Fibroblast of gingiva (primary cell): ENCODE data around the gene PLBD1.

ENCODE experiments used
- DNase-seq: peaks from one replicate; pipeline ENCODE4 v3.0.0-alpha.2; 2011; ENCODE audit warnings: low read depth

The PLBD1 gene

DNA sequence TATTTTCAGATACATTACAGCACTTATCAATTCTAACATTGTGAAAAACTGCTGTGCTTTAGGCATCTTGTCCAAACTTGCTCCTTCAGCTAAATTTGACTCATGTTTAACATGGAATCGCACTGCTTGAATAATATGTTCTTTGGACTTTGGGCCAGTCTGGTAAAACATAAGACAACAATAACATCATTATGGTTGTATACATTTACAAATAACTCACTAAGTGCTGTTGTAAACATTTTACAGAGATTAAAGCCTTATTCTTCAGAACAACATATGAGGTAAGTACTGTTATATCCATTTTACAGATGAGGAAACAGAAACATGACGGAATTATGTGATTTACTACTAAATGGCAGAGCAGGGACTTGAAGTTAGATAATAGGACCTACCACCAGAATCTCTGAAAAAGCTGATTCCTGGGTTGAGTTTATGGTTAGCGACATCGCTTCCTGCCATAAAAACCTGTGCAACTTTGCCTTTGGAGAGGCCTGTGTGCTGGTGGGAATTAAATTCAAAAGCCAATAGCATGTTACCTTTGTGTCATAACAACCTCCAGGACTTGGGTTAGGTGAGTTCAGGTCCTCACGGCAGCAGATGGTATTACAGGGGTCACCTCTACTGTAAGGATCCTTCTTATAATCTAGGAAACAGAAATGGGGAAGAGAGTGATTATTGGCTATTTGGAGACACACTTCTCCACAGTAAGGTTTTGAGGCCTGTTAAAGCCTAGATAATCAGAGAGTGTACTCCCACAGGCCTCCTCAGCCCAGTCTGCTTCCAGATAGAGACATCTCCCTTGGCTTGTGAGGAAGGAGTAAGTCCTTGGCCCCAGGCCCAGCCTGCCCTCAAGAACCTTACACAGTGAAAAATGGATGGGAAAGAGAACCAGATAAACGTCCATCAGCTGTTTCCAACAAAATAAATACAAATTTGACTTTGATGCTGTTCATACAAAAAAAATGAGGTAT is 61.8 kb downstream of the PLBD1 start:
- no peak for DNase-seq

DNA sequence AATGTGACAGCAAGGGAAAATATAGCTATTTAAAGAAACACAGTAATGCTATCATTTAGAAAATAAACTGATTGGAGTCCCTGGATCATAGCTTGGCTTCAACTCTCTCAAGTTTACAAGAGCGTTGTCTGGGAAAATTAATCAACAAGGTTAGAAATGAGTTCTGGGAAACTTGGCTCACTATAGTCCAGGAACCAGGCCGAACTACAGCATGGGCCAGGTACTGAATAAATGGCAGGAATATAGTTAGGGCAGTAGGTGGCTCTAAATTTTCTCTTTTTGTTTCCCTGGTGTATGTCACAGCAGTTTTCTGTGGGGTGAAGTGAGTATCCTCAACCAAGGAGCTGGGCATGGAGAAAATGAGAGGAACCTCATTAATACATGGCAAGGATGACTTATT is 72.4 kb downstream of the PLBD1 start:
- DNase-seq: no peak

DNA sequence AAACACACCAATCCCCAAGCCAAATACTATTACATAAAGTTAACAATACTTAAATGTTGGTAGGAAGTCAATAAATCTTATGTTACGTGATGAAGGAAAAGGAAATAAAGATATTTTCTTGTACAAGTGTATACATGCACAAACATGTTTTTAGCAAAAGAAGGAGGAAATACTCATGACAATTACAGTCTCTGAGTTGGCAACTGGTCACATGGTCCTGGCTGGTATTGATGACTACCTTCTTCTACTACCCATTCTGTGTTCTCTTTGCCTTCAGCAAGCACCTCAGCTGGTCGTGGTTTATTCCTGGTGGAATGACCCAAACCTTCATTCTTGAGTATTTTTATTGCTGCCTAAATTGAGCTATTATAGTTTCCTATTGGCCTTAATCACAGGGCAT is 84.8 kb downstream of the PLBD1 start:
- no peak for DNase-seq

DNA sequence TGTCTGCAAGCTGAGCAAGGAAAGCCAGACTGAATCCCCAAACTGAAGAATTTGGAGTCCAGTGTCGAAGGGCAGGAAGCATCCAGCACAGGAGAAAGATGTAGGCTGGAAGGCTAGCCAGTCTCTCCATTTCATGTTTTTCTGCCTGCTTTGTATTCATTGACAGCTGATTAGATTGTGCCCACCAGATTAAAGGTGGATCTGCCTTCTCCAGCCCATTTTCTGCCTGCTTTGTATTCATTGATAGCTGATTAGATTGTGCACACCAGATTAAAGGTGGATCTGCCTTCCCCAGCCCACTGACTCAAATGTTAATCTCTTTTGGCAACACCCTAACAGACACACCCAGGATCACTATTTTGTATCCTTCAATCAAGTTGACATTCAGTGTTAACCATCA is 85.3 kb downstream of the PLBD1 start:
- no peak for DNase-seq

DNA sequence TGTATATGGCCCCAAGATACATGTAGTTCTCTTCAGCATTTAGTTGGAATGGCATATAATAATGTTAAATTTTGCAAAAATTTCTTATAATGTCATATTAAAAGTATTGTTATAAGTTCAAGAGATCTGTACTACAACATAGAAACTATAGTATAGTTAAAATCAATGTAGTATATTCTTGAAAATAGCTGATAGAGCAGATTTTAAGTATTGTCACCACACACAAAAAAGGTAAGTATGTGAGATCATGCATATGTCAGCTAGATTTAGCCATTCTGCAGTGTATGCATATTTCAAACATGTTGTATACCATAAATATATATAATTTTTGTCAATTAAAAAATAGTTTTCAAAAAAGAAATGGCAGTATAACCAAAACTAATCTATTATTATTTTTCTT is 86.5 kb downstream of the PLBD1 start:
- no peak for DNase-seq

DNA sequence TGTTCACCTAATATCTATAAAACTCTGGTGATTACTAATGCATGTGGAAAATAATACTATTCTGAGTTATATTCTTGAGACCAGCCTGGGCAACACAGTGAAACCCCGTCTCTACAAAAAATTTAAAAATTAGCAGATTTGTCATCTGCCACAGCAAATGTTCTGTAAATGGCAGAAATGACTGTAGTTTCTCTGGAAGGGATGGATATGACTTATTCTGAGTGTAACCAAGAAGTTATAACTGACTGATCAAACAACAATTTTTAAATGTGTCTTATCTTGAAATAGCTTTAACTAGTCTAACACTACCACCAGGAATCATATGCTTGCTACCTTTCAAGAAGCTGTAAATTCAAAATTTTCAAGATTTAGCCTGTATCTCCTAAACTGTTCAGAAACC is 88.7 kb downstream of the PLBD1 start:
- no peak for DNase-seq

DNA sequence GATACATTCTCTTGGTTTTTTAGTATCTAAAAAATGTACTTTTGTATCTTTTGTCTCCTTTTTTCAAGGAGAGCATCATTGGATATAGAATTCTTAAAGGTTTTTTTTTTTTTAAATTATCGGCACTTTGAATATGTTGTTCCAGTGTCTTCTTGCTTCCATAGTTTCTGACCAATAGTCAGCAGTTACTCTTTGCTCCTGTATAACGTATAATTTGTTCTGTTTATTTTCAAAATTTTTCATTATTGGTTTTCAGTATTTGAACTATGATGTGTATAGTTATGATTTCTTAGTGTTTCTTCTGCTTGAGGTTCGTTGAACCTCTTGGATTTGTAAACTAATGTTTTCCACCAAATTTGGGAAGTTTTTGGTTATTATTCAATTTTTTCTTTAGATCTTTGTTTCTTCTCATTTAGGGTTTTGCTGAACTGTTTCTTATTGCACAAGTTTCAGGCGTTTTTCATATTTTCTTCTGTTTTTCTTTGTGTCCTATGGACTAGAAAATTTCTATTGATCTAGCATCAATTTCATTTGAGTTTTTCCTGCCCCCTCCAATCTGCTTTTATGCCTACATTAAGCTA is 93.9 kb downstream of the PLBD1 start:
- DNase-seq: peak; percentile 25

DNA sequence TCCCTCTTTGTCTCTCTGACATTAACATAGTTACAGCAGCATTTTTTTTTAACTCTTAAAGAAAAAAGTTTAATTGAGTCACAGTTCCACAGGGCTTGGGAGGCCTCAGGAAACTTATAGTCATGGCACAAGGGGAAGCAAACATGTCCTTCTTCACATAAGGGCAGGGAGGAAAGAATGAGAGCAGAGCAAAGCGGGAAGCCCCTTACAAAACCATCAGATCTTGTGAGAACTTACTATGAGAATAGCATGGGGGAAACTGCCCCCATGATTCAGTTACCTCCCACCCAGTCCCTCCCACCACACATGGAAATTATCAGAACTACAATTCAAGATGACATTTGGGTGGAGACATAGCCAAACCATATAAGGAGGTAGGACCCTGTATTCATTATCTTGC is 96.2 kb downstream of the PLBD1 start:
- DNase-seq: no peak

DNA sequence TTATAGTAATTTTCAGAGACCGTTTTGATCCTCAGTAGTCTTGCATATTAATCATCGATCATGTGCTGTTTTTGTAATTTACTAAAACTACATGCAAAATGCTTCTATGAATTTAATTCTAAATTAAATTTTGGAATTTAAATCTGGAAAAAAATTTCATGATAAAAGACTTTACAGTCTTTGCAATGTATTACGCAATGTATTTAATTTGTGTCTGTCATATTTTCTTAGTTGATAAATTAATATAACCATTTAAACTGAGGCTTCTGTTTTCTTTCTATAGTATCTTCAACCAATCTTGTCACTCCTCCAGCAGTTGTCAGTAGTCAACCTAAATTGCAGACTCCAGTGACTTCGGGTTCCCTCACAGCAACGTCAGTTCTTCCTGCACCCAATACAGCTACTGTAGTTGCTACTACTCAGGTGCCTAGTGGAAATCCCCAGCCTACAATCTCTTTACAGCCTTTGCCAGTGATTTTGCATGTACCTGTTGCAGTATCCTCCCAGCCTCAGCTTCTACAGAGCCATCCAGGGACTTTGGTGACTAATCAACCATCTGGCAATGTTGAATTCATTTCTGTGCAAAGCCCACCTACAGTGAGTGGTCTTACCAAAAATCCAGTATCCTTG is 107.4 kb downstream of the PLBD1 start:
- DNase-seq: no peak

DNA sequence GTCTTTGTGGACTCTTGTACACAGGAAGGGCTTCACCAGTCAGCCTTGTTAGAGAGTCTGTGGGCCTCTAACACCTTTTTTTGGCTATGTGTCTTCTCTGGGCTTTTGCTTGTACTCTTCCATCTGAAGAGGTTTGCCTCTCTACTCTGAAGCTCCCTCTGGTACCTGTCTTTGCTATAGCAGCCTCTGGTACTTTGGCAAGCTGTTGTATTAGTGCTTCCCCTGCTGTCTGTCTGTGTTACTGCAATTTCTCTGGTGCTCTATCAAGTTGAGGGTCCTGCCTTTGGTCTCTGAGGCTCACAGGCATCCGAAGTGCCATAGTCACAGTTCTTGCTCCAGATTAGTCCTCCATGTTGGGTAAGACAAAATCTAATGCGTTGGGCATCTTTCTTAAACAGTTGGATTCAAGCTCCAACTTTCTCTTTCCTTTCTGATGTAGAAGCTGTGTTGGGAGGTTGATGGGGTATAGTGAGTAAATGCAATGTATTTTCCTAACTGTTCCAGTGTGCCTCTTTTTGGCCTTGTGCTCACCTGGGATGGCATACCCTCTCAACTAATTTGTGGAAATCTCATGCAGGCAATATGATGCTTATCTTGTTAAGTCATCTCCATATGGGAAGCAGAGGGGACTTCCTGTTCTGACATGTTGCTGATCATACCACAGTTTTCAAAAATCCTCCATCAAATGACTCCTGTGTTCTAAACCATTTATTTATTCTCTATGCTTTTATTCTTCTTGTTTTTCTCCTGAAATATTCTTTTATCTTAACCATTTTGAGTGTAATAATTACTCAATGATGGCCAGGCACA is 113.4 kb downstream of the PLBD1 start:
- DNase-seq: peak; percentile 17
